HepG2 (cell line): ENCODE results near the gene MFSD11. TPM values are rescaled to one million over a fixed set of nuclear protein-coding genes. Genes with fewer than 3 reads are reported as not detected.
"Not testable (repeated sequence)": the region's sequence is repeated elsewhere in the genome, so short reads cannot be mapped to it uniquely, and the experiment has no call there.

Experiments used
- ATAC-seq: fragments of 200-7000 bp; cut with Tn5 transposase; 3 replicates; pipeline ENCODE4 v1.9.1; 2020; ENCODE audit warnings: mild to moderate bottlenecking, moderate library complexity
- BruUV-seq: library from RNA; stranded (reverse); fragments of 400-500 nt; replicated peaks from 2 replicates; lab custom pipeline; 2021; lab: Mats Ljungman, UMichigan
- CTCF ChIA-PET: fragments of 300-600 bp; formaldehyde crosslinking; extraction: SDS; loops from one replicate; lab custom pipeline; 2021; ENCODE audit warnings: low total read pairs, inconsistent platforms, low intra/inter-chr PET ratio; lab: Yijun Ruan, JAX
- POLR2A ChIA-PET: fragments of 350-600 bp; sonication (Branson Sonifier 250); formaldehyde crosslinking; loops from one replicate; lab custom pipeline; 2020; ENCODE audit warnings: antibody characterized with exemption, inconsistent platforms; lab: Yijun Ruan, JAX
- DNase-seq: peaks from one replicate; pipeline ENCODE4 v3.0.0-alpha.2; 2015; ENCODE audit warnings: low spot score
- FAIRE-seq: peaks from 3 replicates; lab custom pipeline; 2011; peaks lifted over from hg19 to GRCh38; lab: Jason Lieb, UNC
- H2AFZ ChIP-seq: one replicate; pipeline ENCODE4 v1.6.1; 2011; ENCODE audit warnings: low read length, inconsistent platforms
- H3K27ac ChIP-seq: fragments of 300-600 bp; 3 replicates; pipeline ENCODE4 v1.8.0; 2011; ENCODE audit warnings: mixed run types, mild to moderate bottlenecking, mixed read lengths, low read length, inconsistent platforms; ENCODE audit not compliant: insufficient read depth; ENCODE audit errors: extremely low read length
- H3K27me3 ChIP-seq, 2 experiments: fragments of 200-600 bp in 1 of 2; 2 replicates in 1 of 2; 3 replicates in 1 of 2; pipeline versions ENCODE4 v1.6.0 to v1.8.0; 2011; ENCODE audit warnings: low read length in 2 of 2, mild to moderate bottlenecking in 2 of 2, moderate library complexity in 2 of 2, inconsistent platforms in 1 of 2; ENCODE audit not compliant: insufficient read depth in 2 of 2, control insufficient read depth in 1 of 2
- H3K36me3 ChIP-seq, 2 experiments: fragments of 200-600 bp in 1 of 2; replicated peaks in 1 of 2; 2 replicates in 1 of 2; 3 replicates in 1 of 2; pipeline versions ENCODE4 v1.5.1 to v1.8.0; 2011; ENCODE audit warnings: low read length in 2 of 2, inconsistent platforms in 1 of 2; ENCODE audit not compliant: insufficient read depth in 2 of 2, control insufficient read depth in 1 of 2
- H3K4me1 ChIP-seq: 2 replicates; pipeline ENCODE4 v1.5.1; 2012; ENCODE audit warnings: low read length, inconsistent platforms; ENCODE audit not compliant: insufficient read depth
- H3K4me2 ChIP-seq: 2 replicates; pipeline ENCODE4 v1.6.0; 2011; ENCODE audit warnings: low read depth, low read length, inconsistent platforms
- H3K4me3 ChIP-seq, 3 experiments: fragments of 200-600 bp in 1 of 3; sonication (generic), shearing (Covaris generic) in 1 of 3; replicated peaks in 1 of 3; 2 replicates each; pipeline ENCODE4 v1.5.1; 2011 to 2016; ENCODE audit warnings: low read length in 3 of 3, inconsistent platforms in 2 of 3, low read depth in 2 of 3, mild to moderate bottlenecking in 2 of 3, control low read depth in 1 of 3, mixed read lengths in 1 of 3; ENCODE audit not compliant: insufficient read depth in 1 of 3
- H3K79me2 ChIP-seq: one replicate; pipeline ENCODE4 v1.6.1; 2011; ENCODE audit warnings: low read length, inconsistent platforms; ENCODE audit not compliant: insufficient read depth
- H3K9ac ChIP-seq: 2 replicates; pipeline ENCODE4 v1.6.0; 2011; ENCODE audit warnings: mild to moderate bottlenecking, low read depth, low read length, inconsistent platforms; ENCODE audit not compliant: insufficient read depth
- H3K9me3 ChIP-seq: 2 replicates; pipeline ENCODE4 v1.5.1; 2012; ENCODE audit warnings: mild to moderate bottlenecking, low read length
- H4K20me1 ChIP-seq: 2 replicates; pipeline ENCODE4 v1.6.0; 2011; ENCODE audit warnings: inconsistent platforms, mild to moderate bottlenecking, low read length, moderate library complexity; ENCODE audit not compliant: insufficient read depth
- ARHGAP35 ChIP-seq: sonication (generic); formaldehyde crosslinking; IDR thresholded peaks from 2 replicates; pipeline ENCODE4 v1.9.0; 2022; ENCODE audit warnings: mild to moderate bottlenecking, inconsistent platforms, moderate library complexity, missing genetic modification reagents, borderline replicate concordance
- ATF7 ChIP-seq, 2 experiments: fragments of 450-650 bp in 1 of 2; sonication (generic) in 1 of 2; formaldehyde crosslinking in 1 of 2; IDR thresholded peaks; 2 replicates each; pipeline versions ENCODE4 v1.4.0 to v1.6.1; 2016 to 2020; ENCODE audit warnings: antibody characterized with exemption in 1 of 2, mild to moderate bottlenecking in 1 of 2, missing genetic modification reagents in 1 of 2
- BHLHE40 ChIP-seq: IDR thresholded peaks from 2 replicates; pipeline ENCODE4 v1.6.1; 2011; ENCODE audit warnings: low read length, improper control_type of control experiment
- CEBPG ChIP-seq: IDR thresholded peaks from 2 replicates; pipeline ENCODE4 v1.6.1; 2016
- CREB1 ChIP-seq, 2 experiments: fragments of 450-650 bp in 1 of 2; IDR thresholded peaks; 2 replicates each; pipeline ENCODE4 v1.6.1; 2016 to 2017; ENCODE audit warnings: control low read depth in 1 of 2, mild to moderate bottlenecking in 1 of 2, missing compliant biosample characterization in 1 of 2, missing genetic modification characterization in 1 of 2
- DR1 ChIP-seq: sonication (generic); formaldehyde crosslinking; IDR thresholded peaks from 2 replicates; pipeline ENCODE4 v1.8.0; 2021; ENCODE audit warnings: mild to moderate bottlenecking, missing genetic modification reagents, inconsistent platforms
- MXD1 ChIP-seq: sonication (generic); formaldehyde crosslinking; IDR thresholded peaks from 2 replicates; pipeline ENCODE4 v1.4.0; 2020; ENCODE audit warnings: mild to moderate bottlenecking, missing genetic modification reagents
- ZNF142 ChIP-seq: sonication (generic); formaldehyde crosslinking; IDR thresholded peaks from 2 replicates; pipeline ENCODE4 v1.4.0; 2020; ENCODE audit warnings: missing genetic modification reagents
- ZNF546 ChIP-seq: sonication (generic); formaldehyde crosslinking; conservative IDR thresholded peaks from 2 replicates; pipeline ENCODE4 v1.8.1; 2023; ENCODE audit warnings: mild to moderate bottlenecking, missing genetic modification reagents
- ZNF619 ChIP-seq: sonication (generic); formaldehyde crosslinking; IDR thresholded peaks from 2 replicates; pipeline ENCODE4 v1.4.0; 2020; ENCODE audit warnings: mild to moderate bottlenecking, missing genetic modification reagents
- WGBS: methylation state at CpG from one replicate; pipeline ENCODE4 v1.1.6; 2017; ENCODE audit warnings: low lambda C conversion rate; 5-methylcytosine and 5-hydroxymethylcytosine counted together
- in situ Hi-C: cut with HindIII; loops from 2 replicates; pipeline ENCODE4 v1.10.0; 2017; ENCODE audit warnings: low pct_unique_long_range_greater_than_20kb; ENCODE audit not compliant: extremely low pct_ligation_motif_present
- intact Hi-C: fragments of 100-400 bp; cut with micrococcal nuclease; formaldehyde crosslinking; loops from one replicate; pipeline ENCODE4 v1.10.0; 2022; ENCODE audit not compliant: unreplicated experiment
- polyA plus RNA-seq, 8 experiments: library from polyadenylated mRNA; depleted of rRNA in 3 of 8; stranded (reverse) in 7 of 8; unstranded in 1 of 8; fragments of >200 nt; fragmentation: Illumina TruSeq in 4 of 8; extraction: Trizol in 4 of 8; gene quantifications; 2 replicates each; pipeline versions ENCODE4 v1.2.1 to v1.2.3, GENCODE V29; 2011 to 2016; ENCODE audit warnings: low read depth in 4 of 8, missing spikeins in 1 of 8, mixed read lengths in 1 of 8; ENCODE audit not compliant: insufficient read depth in 1 of 8
- total RNA-seq, 5 experiments: library from RNA; depleted of rRNA; stranded (reverse); fragments of >200 nt; fragmentation: Illumina TruSeq; extraction: Trizol; gene quantifications; 2 replicates each; pipeline ENCODE4 v1.2.3, GENCODE V29; 2016; ENCODE audit warnings: low read depth in 1 of 5

MFSD11 gene
- total and polyA plus RNA-seq, 2 of the 13 experiments (the other 11 are each of a cell fraction or from before 2014, with no cell fraction given): 26.1 to 36.3 TPM

- no peak for TF ChIP-seq ZNF142 (CRISPR knock-in tag)
- 0 out of 2 replicates have a peak, but pooled peaks have one; percentile 12 for TF ChIP-seq CEBPG
- TF ChIP-seq ZNF546 (CRISPR knock-in tag): no peak
Measured at GRCh38 chr17:76812263-76812662, 74.3 kb downstream of the MFSD11 start (continued).

GRCh38 chr17:76812968-76813367 lies 75.0 kb downstream of the MFSD11 start:
- 27% methylated on average over 4 of the region's 4 CpGs for WGBS
- Histone ChIP-seq H3K4me3 (no peak overlapping the region), H4K20me1 (no peaks in the 10 kb centered on the region), H3K4me2 (no peak overlapping the region), H3K79me2 (no peaks in the 10 kb centered on the region), H3K9ac (no peak overlapping the region), H3K9me3 (no peaks in the 10 kb centered on the region), H3K36me3 (no peaks in the 10 kb centered on the region), H3K4me1 (no peaks in the 10 kb centered on the region), H3K27me3 (peaks cover 8 to 17% of the 10 kb centered on the region in 2 experiments; a peak in 4 of 5 replicates), H2AFZ (no peak overlapping the region), H3K27ac (no peak overlapping the region)
- TF ChIP-seq MXD1 (CRISPR knock-in tag) (no peak), CREB1 (IDR thresholded peaks at IDR 0.05) (peak; percentile 62), CREB1 (CRISPR knock-in tag; IDR thresholded peaks at IDR 0.05) (no peak), ARHGAP35 (CRISPR knock-in tag) (no peak), BHLHE40 (no peak), DR1 (no peak), ZNF619 (CRISPR knock-in tag) (no peak), ATF7 (IDR thresholded peaks at IDR 0.05) (peak; percentile 80), ATF7 (CRISPR knock-in tag; IDR thresholded peaks at IDR 0.05) (no peak)
- BruUV-seq: no TSS peak
- intact Hi-C loops: no loop called here
- no peak for FAIRE-seq
- ChIA-PET POLR2A (no interaction called here), CTCF (no interaction called here)
- no peak for ATAC-seq
- no peak for DNase-seq
- in situ Hi-C loops: no loop called here

GRCh38 chr17:76815907-76816589 lies 78.1 kb downstream of the MFSD11 start:
- H3K79me2 ChIP-seq, H3K9me3 ChIP-seq, H3K4me2 ChIP-seq, in situ Hi-C loops, H3K36me3 ChIP-seq, DNase-seq, H3K27ac ChIP-seq, H4K20me1 ChIP-seq, H2AFZ ChIP-seq, POLR2A ChIA-PET, BruUV-seq, H3K4me3 ChIP-seq, H3K4me1 ChIP-seq, FAIRE-seq, H3K9ac ChIP-seq: not testable (repeated sequence)
- 55% methylated on average over 9 of the region's 9 CpGs for WGBS
- peaks cover 9 to 29% of the 10 kb centered on the region in 2 experiments; a peak in 4 of 5 replicates for H3K27me3 ChIP-seq
- ATAC-seq: peak; percentile 63
- CTCF ChIA-PET: interaction anchor here (0.7 to 1.4 kb wide), 2 partner anchors 72 to 251 kb away, joined by 3 to 6 read pairs; no protein-coding TSS in a partner anchor
- intact Hi-C loops: loop anchor here (1.0 kb wide), 1 partner anchor 250 kb away; no protein-coding TSS in a partner anchor
